H1 (cell line): ENCODE data around the gene PLA2G4E. TPM values are rescaled to one million over a fixed set of nuclear protein-coding genes. Genes with fewer than 3 reads are reported as not detected.

ENCODE experiments used
- CTCF ChIA-PET: fragments of 300-600 bp; sonication (Branson Sonifier 250); formaldehyde crosslinking; loops from one replicate; lab custom pipeline; 2021; ENCODE audit not compliant: partially characterized antibody; lab: Charles Lee
- POLR2A ChIA-PET: fragments of 300-600 bp; sonication (Branson Sonifier 250); formaldehyde crosslinking; loops from one replicate; lab custom pipeline; 2021; ENCODE audit warnings: inconsistent platforms; ENCODE audit not compliant: partially characterized antibody; lab: Charles Lee
- DNase-seq, 2 experiments: peaks; one replicate each; pipeline versions ENCODE4 v3.0.0 to v3.0.0-alpha.2; 2010 to 2022; ENCODE audit warnings: low spot score in 2 of 2, low read depth in 1 of 2, mixed read lengths in 1 of 2
- FAIRE-seq: peaks from 2 replicates; lab custom pipeline; 2011; peaks lifted over from hg19 to GRCh38; lab: Jason Lieb, UNC
- H2AFZ ChIP-seq: 2 replicates; pipeline ENCODE4 v1.8.1; 2012; ENCODE audit warnings: low read length, inconsistent platforms
- H2AK5ac ChIP-seq: 2 replicates; pipeline ENCODE4 v1.6.1; 2013; ENCODE audit warnings: low read depth, low read length
- H2BK120ac ChIP-seq: replicated peaks from 2 replicates; pipeline ENCODE3; 2013; ENCODE audit warnings: low read depth, low read length, inconsistent platforms
- H2BK12ac ChIP-seq: 2 replicates; pipeline ENCODE4 v1.6.1; 2013; ENCODE audit warnings: low read depth, low read length
- H2BK15ac ChIP-seq: 2 replicates; pipeline ENCODE4 v1.6.1; 2013; ENCODE audit warnings: low read length
- H2BK20ac ChIP-seq: 2 replicates; pipeline ENCODE4 v1.6.1; 2013; ENCODE audit warnings: low read length
- H2BK5ac ChIP-seq: 2 replicates; pipeline ENCODE4 v1.6.1; 2013; ENCODE audit warnings: low read depth, low read length
- H3K14ac ChIP-seq: 2 replicates; pipeline ENCODE4 v1.6.1; 2013; ENCODE audit warnings: inconsistent platforms; ENCODE audit not compliant: insufficient read length
- H3K18ac ChIP-seq: 2 replicates; pipeline ENCODE4 v1.6.1; 2013; ENCODE audit warnings: low read length; ENCODE audit errors: extremely low read depth
- H3K23ac ChIP-seq: 2 replicates; pipeline ENCODE4 v1.6.1; 2013; ENCODE audit warnings: inconsistent platforms; ENCODE audit not compliant: insufficient read length
- H3K23me2 ChIP-seq: 2 replicates; pipeline ENCODE4 v1.6.1; 2013; ENCODE audit warnings: low read depth, low read length
- H3K27ac ChIP-seq: 2 replicates; pipeline ENCODE4 v1.6.1; 2011; ENCODE audit warnings: low read depth, low read length, inconsistent platforms
- H3K27me3 ChIP-seq, 4 experiments: replicated peaks in 1 of 4; 1 replicate in 1 of 4; 2 replicates in 3 of 4; pipeline versions ENCODE4 v1.6.1 to v1.8.1; 2011 to 2013; ENCODE audit warnings: low read length in 3 of 4, mild to moderate bottlenecking in 3 of 4, inconsistent platforms in 2 of 4, mixed read lengths in 2 of 4, moderate library complexity in 1 of 4; ENCODE audit not compliant: control insufficient read depth in 3 of 4, insufficient read depth in 3 of 4; ENCODE audit errors: extremely low read depth in 1 of 4
- H3K36me3 ChIP-seq, 4 experiments: 2 replicates each; pipeline versions ENCODE4 v1.6.1 to v1.8.1; 2011 to 2013; ENCODE audit warnings: mild to moderate bottlenecking in 4 of 4, low read length in 3 of 4, moderate library complexity in 2 of 4, control low read depth in 1 of 4, inconsistent platforms in 1 of 4; ENCODE audit not compliant: insufficient read depth in 4 of 4, control insufficient read depth in 2 of 4
- H3K4ac ChIP-seq: replicated peaks from 2 replicates; pipeline ENCODE3; 2013; ENCODE audit warnings: low read length, low read depth, mixed read lengths, inconsistent platforms; ENCODE audit not compliant: insufficient read length
- H3K4me1 ChIP-seq, 4 experiments: replicated peaks in 1 of 4; 1 replicate in 1 of 4; 2 replicates in 3 of 4; pipeline versions ENCODE4 v1.6.1 to v1.8.1; 2011 to 2013; ENCODE audit warnings: low read length in 3 of 4, inconsistent platforms in 2 of 4, mixed read lengths in 1 of 4; ENCODE audit not compliant: insufficient read depth in 4 of 4, control insufficient read depth in 3 of 4
- H3K4me2 ChIP-seq, 2 experiments: 2 replicates each; pipeline versions ENCODE4 v1.6.1 to v1.8.1; 2011 to 2013; ENCODE audit warnings: low read depth in 2 of 2, low read length in 2 of 2, control low read depth in 1 of 2, inconsistent platforms in 1 of 2, mild to moderate bottlenecking in 1 of 2; ENCODE audit not compliant: insufficient read depth in 1 of 2
- H3K4me3 ChIP-seq, 4 experiments: fragments of 200-600, 300-600 bp in 1 of 4; sonication (generic), shearing (Covaris generic), sonication (Bioruptor Twin) in 1 of 4; 2 replicates each; pipeline versions ENCODE4 v1.5.1 to v1.8.1; 2011 to 2016; ENCODE audit warnings: low read length in 4 of 4, low read depth in 3 of 4, control low read depth in 2 of 4, inconsistent platforms in 2 of 4, mild to moderate bottlenecking in 2 of 4, mixed read lengths in 1 of 4, moderate library complexity in 1 of 4; ENCODE audit not compliant: insufficient read depth in 2 of 4; ENCODE audit errors: extremely low read depth in 1 of 4
- H3K56ac ChIP-seq: replicated peaks from 2 replicates; pipeline ENCODE3; 2013; ENCODE audit warnings: low read depth, mild to moderate bottlenecking, mixed read lengths, low read length, inconsistent platforms; ENCODE audit not compliant: insufficient read length
- H3K79me1 ChIP-seq: 2 replicates; pipeline ENCODE4 v1.6.1; 2013; ENCODE audit warnings: low read depth, low read length, control low read depth
- H3K79me2 ChIP-seq, 2 experiments: 2 replicates each; pipeline versions ENCODE4 v1.6.1 to v1.8.1; 2012 to 2013; ENCODE audit warnings: low read length in 2 of 2, mild to moderate bottlenecking in 2 of 2, inconsistent platforms in 1 of 2; ENCODE audit not compliant: insufficient read depth in 2 of 2, control insufficient read depth in 1 of 2
- H3K9ac ChIP-seq, 4 experiments: replicated peaks in 1 of 4; 1 replicate in 1 of 4; 2 replicates in 3 of 4; pipeline versions ENCODE4 v1.6.1 to v1.8.1; 2011 to 2013; ENCODE audit warnings: low read depth in 3 of 4, low read length in 3 of 4, control low read depth in 2 of 4, mild to moderate bottlenecking in 2 of 4, moderate library complexity in 2 of 4, inconsistent platforms in 1 of 4; ENCODE audit errors: extremely low read depth in 1 of 4
- H3K9me3 ChIP-seq, 2 experiments: 2 replicates each; pipeline versions ENCODE4 v1.6.1 to v1.8.1; 2012 to 2013; ENCODE audit warnings: mild to moderate bottlenecking in 2 of 2, moderate library complexity in 2 of 2, control low read depth in 1 of 2, inconsistent platforms in 1 of 2, low read depth in 1 of 2, low read length in 1 of 2, mixed read lengths in 1 of 2; ENCODE audit not compliant: insufficient read depth in 2 of 2
- H4K20me1 ChIP-seq, 2 experiments: replicated peaks in 1 of 2; 2 replicates each; pipeline versions ENCODE3 to v1.8.1; 2011 to 2013; ENCODE audit warnings: inconsistent platforms in 2 of 2, low read length in 2 of 2, mild to moderate bottlenecking in 1 of 2; ENCODE audit not compliant: insufficient read depth in 2 of 2, control insufficient read depth in 1 of 2
- H4K5ac ChIP-seq: 2 replicates; pipeline ENCODE4 v1.6.1; 2013; ENCODE audit warnings: low read length, low read depth, mixed read lengths, inconsistent platforms; ENCODE audit not compliant: insufficient read length
- H4K8ac ChIP-seq: 2 replicates; pipeline ENCODE4 v1.8.0; 2013; ENCODE audit warnings: mild to moderate bottlenecking, moderate library complexity, low read length, inconsistent platforms; ENCODE audit not compliant: insufficient read depth; ENCODE audit errors: extremely low read depth
- H4K91ac ChIP-seq: replicated peaks from 2 replicates; pipeline ENCODE3; 2013; ENCODE audit warnings: low read length, mixed read lengths, inconsistent platforms; ENCODE audit not compliant: insufficient read length
- BACH1 ChIP-seq: IDR thresholded peaks from 2 replicates; pipeline ENCODE4 v1.6.1; 2012; ENCODE audit warnings: low read length, improper control_type of control experiment
- CBX8 ChIP-seq: fragments of 300-800, 300-1000 bp; sonication (generic); IDR thresholded peaks from 2 replicates; pipeline ENCODE4 v1.7.1; 2016; ENCODE audit warnings: low read depth, low read length, borderline replicate concordance
- POLR2A ChIP-seq, 2 experiments: IDR thresholded peaks; 1 replicate in 1 of 2; 2 replicates in 1 of 2; pipeline ENCODE4 v1.6.1; 2011; ENCODE audit warnings: low read depth in 2 of 2, low read length in 2 of 2, mild to moderate bottlenecking in 2 of 2; ENCODE audit errors: control extremely low read depth in 1 of 2
- RBBP5 ChIP-seq: IDR thresholded peaks from 2 replicates; pipeline ENCODE4 v1.7.1; 2012; ENCODE audit warnings: low read depth, mild to moderate bottlenecking, inconsistent platforms, low read length, moderate library complexity, borderline replicate concordance
- SAP30 ChIP-seq: fragments of 300-600 bp; sonication (generic); IDR thresholded peaks from 2 replicates; pipeline ENCODE4 v1.7.1; 2012; ENCODE audit warnings: low read length, moderate library complexity, mild to moderate bottlenecking, inconsistent platforms; ENCODE audit not compliant: insufficient read depth, insufficient replicate concordance
- SRF ChIP-seq: IDR thresholded peaks from 2 replicates; pipeline ENCODE4 v1.6.1; 2011; ENCODE audit warnings: mild to moderate bottlenecking, low read depth, low read length, moderate library complexity
- TEAD4 ChIP-seq: IDR thresholded peaks from 2 replicates; pipeline ENCODE4 v1.6.1; 2012; ENCODE audit warnings: low read depth, low read length, inconsistent platforms, mixed read lengths
- YY1 ChIP-seq: IDR thresholded peaks from 2 replicates; pipeline ENCODE4 v1.6.1; 2011; ENCODE audit warnings: low read depth, mild to moderate bottlenecking, low read length
- WGBS, 2 experiments: shearing (Covaris generic) in 1 of 2; methylation state at CpG; one replicate each; pipeline versions ENCODE4 v1.1.6 to v1.1.7; 2013 to 2015; ENCODE audit warnings: low lambda C conversion rate in 2 of 2, mixed read lengths in 2 of 2, inconsistent platforms in 1 of 2, low coverage in 1 of 2, missing lambda C conversion rate in 1 of 2; ENCODE audit not compliant: insufficient replicate concordance in 2 of 2, insufficient coverage in 1 of 2, insufficient read length in 1 of 2; ENCODE audit errors: extremely low coverage in 1 of 2, missing lambda C conversion rate in 1 of 2; 5-methylcytosine and 5-hydroxymethylcytosine counted together
- polyA plus RNA-seq, 7 experiments: library from polyadenylated mRNA; depleted of rRNA in 3 of 7; stranded (reverse) in 5 of 7; unstranded in 2 of 7; fragments of >200 nt in 5 of 7; fragments of 200-250 nt in 2 of 7; gene quantifications; 1 replicate in 5 of 7; 2 replicates in 1 of 7; 4 replicates in 1 of 7; pipeline versions ENCODE4 v1.2.1 to v1.2.3, GENCODE V29; 2011 to 2013; ENCODE audit warnings: missing spikeins in 2 of 7, mixed read lengths in 2 of 7
- total RNA-seq: library from RNA; stranded (reverse); fragmentation: NEBNext Ultra II Directional; extraction: Animal tissue kit (Norgen Biotek cat#: 25700); gene quantifications from 2 replicates; pipeline ENCODE4 v1.2.1, GENCODE V29; 2021
- TF ChIP-seq, protein P1 (sequence below): IDR thresholded peaks from 2 replicates; pipeline ENCODE4 v1.6.1; 2012; ENCODE audit warnings: inconsistent platforms

PLA2G4E gene
- total and polyA plus RNA-seq, 2 of the 8 experiments (the other 6 are each of a cell fraction or from before 2014, with no cell fraction given): 0.03 TPM; not detected in 1

DNA sequence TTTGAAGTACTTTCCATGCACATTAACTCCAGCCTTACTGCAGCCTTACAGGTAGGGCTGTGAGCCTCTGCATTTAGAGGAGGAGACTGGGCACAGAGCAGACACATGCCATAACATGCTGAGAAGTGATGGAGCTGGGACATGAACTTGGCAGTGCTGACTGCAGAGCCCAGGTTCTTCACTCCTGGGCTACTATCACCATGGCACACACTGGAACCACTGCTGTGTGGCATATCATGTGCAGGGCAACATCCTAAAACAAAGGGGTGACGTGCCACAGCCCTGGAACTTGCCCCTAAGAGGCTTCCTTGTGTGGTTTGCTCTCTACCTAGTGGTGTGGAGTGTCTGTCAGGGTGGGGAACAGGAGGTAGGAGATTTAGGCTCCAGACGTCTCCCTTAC lies 73.9 kb downstream of the PLA2G4E start:
- ChIA-PET POLR2A (interaction anchor here (1.1 to 1.5 kb wide), 2 partner anchors 13 to 23 kb away, joined by 3 read pairs; no protein-coding TSS in a partner anchor), CTCF (interaction anchor here (0.6 kb wide), 1 partner anchor 124 kb away, joined by 3 read pairs; no protein-coding TSS in a partner anchor)
- no peak for FAIRE-seq
- no peak overlapping the region for H3K9ac ChIP-seq
- peaks cover 2 to 7% (median 5%) of the 10 kb centered on the region in 4 experiments; a peak in 4 of 8 replicates for H3K36me3 ChIP-seq
- H3K79me2 ChIP-seq: peaks cover 0 to 4% of the 10 kb centered on the region in 2 experiments; a peak in 1 of 4 replicates
- no peak overlapping the region for H3K56ac ChIP-seq
- H2AK5ac ChIP-seq: no peak overlapping the region; the same call in 1 of the 2 replicates
- H3K27ac ChIP-seq: no peak overlapping the region
- no peak overlapping the region for H2BK120ac ChIP-seq
- H3K9me3 ChIP-seq: no peaks in the 10 kb centered on the region
- H2AFZ ChIP-seq: no peak overlapping the region
- no peak overlapping the region for H3K4ac ChIP-seq
- H4K20me1 ChIP-seq: peaks cover 1 to 10% of the 10 kb centered on the region in 2 experiments
- H3K4me2 ChIP-seq: no peak overlapping the region
- no peak overlapping the region for H2BK15ac ChIP-seq
- WGBS, 2 experiments: 80% methylated on average over 2 of the region's 2 CpGs; no CpG with 5 or more reads in 1 of the 2 experiments
- 0 out of 2 replicates have a peak overlapping the region, but pooled peaks have one; percentile 45 for H2BK5ac ChIP-seq
- H3K4me1 ChIP-seq: peaks cover 0 to 3% (median under 1%) of the 10 kb centered on the region in 4 experiments; a peak in 3 of 7 replicates
- H4K8ac ChIP-seq: 0 out of 2 replicates have a peak overlapping the region, but pooled peaks have one; percentile 6
- H4K5ac ChIP-seq: no peak overlapping the region
- TF ChIP-seq BACH1 (no peak), SAP30 (no peak), SRF (no peak), TEAD4 (no peak), CBX8 (no peak), YY1 (no peak), POLR2A (IDR thresholded peaks at IDR 0.05; ENCODE audit: control extremely low read depth in 1 of 2, low read depth in 2 of 2, low read length in 2 of 2) (no peak), RBBP5 (no peak)
- TF ChIP-seq, protein P1, sequence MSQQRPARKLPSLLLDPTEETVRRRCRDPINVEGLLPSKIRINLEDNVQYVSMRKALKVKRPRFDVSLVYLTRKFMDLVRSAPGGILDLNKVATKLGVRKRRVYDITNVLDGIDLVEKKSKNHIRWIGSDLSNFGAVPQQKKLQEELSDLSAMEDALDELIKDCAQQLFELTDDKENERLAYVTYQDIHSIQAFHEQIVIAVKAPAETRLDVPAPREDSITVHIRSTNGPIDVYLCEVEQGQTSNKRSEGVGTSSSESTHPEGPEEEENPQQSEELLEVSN: no peak
- H3K14ac ChIP-seq: no peak overlapping the region
- 0 out of 2 replicates have a peak overlapping the region, but pooled peaks have one; percentile 52 for H2BK20ac ChIP-seq
- H3K79me1 ChIP-seq: peaks cover 2% of the 10 kb centered on the region
- H3K4me3 ChIP-seq: no peak overlapping the region
- H3K23me2 ChIP-seq: no peaks in the 10 kb centered on the region
- no peak overlapping the region for H2BK12ac ChIP-seq
- no peak for DNase-seq
- no peaks in the 10 kb centered on the region for H3K27me3 ChIP-seq
- H4K91ac ChIP-seq: no peak overlapping the region
- H3K18ac ChIP-seq: peak overlapping the region; percentile 40; the same call in 1 of the 2 replicates
- H3K23ac ChIP-seq: no peak overlapping the region
